ENCODE results near the gene CAPN13. TPM values are rescaled to one million over a fixed set of nuclear protein-coding genes. Genes with fewer than 3 reads are reported as not detected.

CAPN13 gene
- total and polyA plus RNA-seq, 2 donors (not counting 3 experiments of a cell fraction or from before 2014, with no cell fraction given) = not detected

- Histone ChIP-seq H3K9me3 (replicated peaks; ENCODE audit: control insufficient read depth, insufficient read depth, low read length) (peaks cover 4% of the 10 kb centered on the region), H3K4me1 (ENCODE audit: control insufficient read depth, extremely low read depth, insufficient read depth, low read length) (no peaks in the 10 kb centered on the region), H2AFZ (ENCODE audit: low read depth, low read length) (no peak overlapping the region), H3K4me3 (replicated peaks in 1 of 3; ENCODE audit: insufficient read depth in 1 of 3, low read depth in 1 of 3, low read length in 3 of 3) (no peak overlapping the region), H3K79me2 (ENCODE audit: control insufficient read depth, insufficient read depth, low read length) (no peaks in the 10 kb centered on the region), H4K20me1 (replicated peaks; ENCODE audit: control insufficient read depth, extremely low read depth, insufficient read depth, low read length) (no peaks in the 10 kb centered on the region), H3K4me2 (ENCODE audit: insufficient read depth, low read length) (no peak overlapping the region), H3K9me1 (replicated peaks; ENCODE audit: control insufficient read depth, extremely low read depth, insufficient read depth, low read length) (no peaks in the 10 kb centered on the region), H3K9ac (replicated peaks; ENCODE audit: extremely low read depth, insufficient read depth, low read length) (no peak overlapping the region), H3K27ac (ENCODE audit: insufficient read depth, low read depth, low read length) (no peak overlapping the region), H3K36me3 (ENCODE audit: control insufficient read depth in 2 of 2, extremely low read depth in 1 of 2, insufficient read depth in 2 of 2, low read length in 2 of 2) (no peaks in the 10 kb centered on the region), H3K27me3 (ENCODE audit: control insufficient read depth in 2 of 2, insufficient read depth in 2 of 2, low read length in 2 of 2) (no peaks in the 10 kb centered on the region)
- no peak for FAIRE-seq
- TF ChIP-seq POLR2A (IDR thresholded peaks at IDR 0.05; ENCODE audit: low read depth, low read length) = no peak
- no peak for TF ChIP-seq POLR2AphosphoS5 (IDR thresholded peaks at IDR 0.05; ENCODE audit: insufficient read depth, low read depth, low read length)
- intact Hi-C loops (cut with micrococcal nuclease) (no loop called here), dilution Hi-C loops (cut with MboI; ENCODE audit: extremely low pct_ligation_motif_present, low sequenced_read_pairs) (no loop called here)
- ChIA-PET POLR2A (no interaction called here), CTCF (no interaction called here)
- BruUV-seq (replicated peaks) = no TSS peak
- no peak for DNase-seq (ENCODE audit: low read depth, low spot score)
Observed at GRCh38 chr2:30826481-30826880, 19.2 kb upstream of the CAPN13 start.

DNA sequence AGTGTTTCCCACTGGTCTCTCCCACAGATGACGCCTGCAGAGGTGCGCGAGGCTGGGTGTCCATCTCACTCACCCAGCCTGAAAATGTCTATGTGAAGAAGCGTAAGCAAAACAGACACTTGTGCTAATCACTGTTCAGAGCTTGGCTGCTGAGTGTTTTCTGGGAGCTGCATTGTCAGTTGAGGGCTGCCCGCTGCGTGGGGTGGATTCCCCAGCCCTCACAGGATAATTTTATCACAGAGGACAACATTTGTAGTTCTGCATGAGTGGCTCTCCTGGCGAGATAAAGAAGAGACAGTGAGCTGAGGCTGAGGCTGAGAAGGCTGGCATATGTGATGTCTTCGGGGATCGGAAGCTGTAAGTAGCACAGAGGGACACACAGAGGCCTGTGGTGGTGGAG is 16.2 kb upstream of the CAPN13 start:
- Histone ChIP-seq H3K9ac (replicated peaks; ENCODE audit: extremely low read depth, insufficient read depth, low read length) (no peak overlapping the region), H3K79me2 (ENCODE audit: control insufficient read depth, insufficient read depth, low read length) (no peaks in the 10 kb centered on the region), H2AFZ (ENCODE audit: low read depth, low read length) (no peak overlapping the region), H4K20me1 (replicated peaks; ENCODE audit: control insufficient read depth, extremely low read depth, insufficient read depth, low read length) (no peaks in the 10 kb centered on the region), H3K27ac (ENCODE audit: insufficient read depth, low read depth, low read length) (no peak overlapping the region), H3K4me3 (replicated peaks in 1 of 3; ENCODE audit: insufficient read depth in 1 of 3, low read depth in 1 of 3, low read length in 3 of 3) (no peak overlapping the region), H3K9me1 (replicated peaks; ENCODE audit: control insufficient read depth, extremely low read depth, insufficient read depth, low read length) (no peaks in the 10 kb centered on the region), H3K4me2 (ENCODE audit: insufficient read depth, low read length) (no peak overlapping the region), H3K9me3 (replicated peaks; ENCODE audit: control insufficient read depth, insufficient read depth, low read length) (peaks cover 4% of the 10 kb centered on the region), H3K27me3 (ENCODE audit: control insufficient read depth in 2 of 2, insufficient read depth in 2 of 2, low read length in 2 of 2) (no peaks in the 10 kb centered on the region), H3K4me1 (ENCODE audit: control insufficient read depth, extremely low read depth, insufficient read depth, low read length) (no peaks in the 10 kb centered on the region), H3K36me3 (ENCODE audit: control insufficient read depth in 2 of 2, extremely low read depth in 1 of 2, insufficient read depth in 2 of 2, low read length in 2 of 2) (no peaks in the 10 kb centered on the region)
- CTCF ChIA-PET = no interaction called here
- no peak for FAIRE-seq
- intact Hi-C loops (cut with micrococcal nuclease) = no loop called here
- no TSS peak for BruUV-seq (replicated peaks)
- TF ChIP-seq CTCF (IDR thresholded peaks at IDR 0.05; ENCODE audit: extremely low read depth in 1 of 2, insufficient read depth in 1 of 2, low read depth in 1 of 2, low read length in 2 of 2) (no peak), FOS (IDR thresholded peaks at IDR 0.05; ENCODE audit: borderline replicate concordance, insufficient read depth, low read length) (no peak), MYC (IDR thresholded peaks at IDR 0.05; ENCODE audit: low read depth, low read length) (no peak), POLR2AphosphoS5 (IDR thresholded peaks at IDR 0.05; ENCODE audit: insufficient read depth, low read depth, low read length) (no peak), JUN (IDR thresholded peaks at IDR 0.05; ENCODE audit: borderline replicate concordance, insufficient read depth, insufficient read length, low read depth) (no peak), GATA2 (IDR thresholded peaks at IDR 0.05; ENCODE audit: insufficient read depth, insufficient read length, low read depth, low read length) (no peak), POLR2A (IDR thresholded peaks at IDR 0.05; ENCODE audit: low read depth, low read length) (no peak)
- TF ChIP-seq, protein P1, sequence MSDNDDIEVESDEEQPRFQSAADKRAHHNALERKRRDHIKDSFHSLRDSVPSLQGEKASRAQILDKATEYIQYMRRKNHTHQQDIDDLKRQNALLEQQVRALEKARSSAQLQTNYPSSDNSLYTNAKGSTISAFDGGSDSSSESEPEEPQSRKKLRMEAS (IDR thresholded peaks at IDR 0.05; ENCODE audit: insufficient read depth, insufficient read length) = no peak
- dilution Hi-C loops (cut with MboI; ENCODE audit: extremely low pct_ligation_motif_present, low sequenced_read_pairs) = no loop called here
- DNase-seq (ENCODE audit: low read depth, low spot score) = no peak
- POLR2A ChIA-PET = no interaction called here

Measured in endothelial cell of umbilical vein (primary cell).